Skeletal muscle cell (primary cell): ENCODE data around the gene NSG2.

Source experiments
- DNase-seq: peaks from one replicate; pipeline ENCODE4 v3.0.0-alpha.2; 2010; ENCODE audit warnings: low read depth
- H3K4me3 ChIP-seq: 2 replicates; pipeline ENCODE4 v1.5.1; 2011; ENCODE audit warnings: low read depth, mild to moderate bottlenecking, control low read depth, low read length, moderate library complexity

The NSG2 gene

GRCh38 chr5:174058433-174059122 lies 13.1 kb downstream of the NSG2 start:
- no peak for DNase-seq
- H3K4me3 ChIP-seq, result no peak overlapping the region

GRCh38 chr5:174059247-174059646 lies 13.7 kb downstream of the NSG2 start:
- DNase-seq, result no peak
- no peak overlapping the region for H3K4me3 ChIP-seq

GRCh38 chr5:174063082-174063756 lies 17.7 kb downstream of the NSG2 start:
- no peak overlapping the region for H3K4me3 ChIP-seq
- no peak for DNase-seq

GRCh38 chr5:174064171-174064570 lies 18.7 kb downstream of the NSG2 start:
- no peak for DNase-seq
- no peak overlapping the region for H3K4me3 ChIP-seq

- no peak overlapping the region for H3K4me3 ChIP-seq
Measured at GRCh38 chr5:174065528-174066197, 20.2 kb downstream of the NSG2 start.

GRCh38 chr5:174067499-174067898 lies 22.0 kb downstream of the NSG2 start:
- no peak overlapping the region for H3K4me3 ChIP-seq
- no peak for DNase-seq

More at GRCh38 chr5:174065528-174066197, 20.2 kb downstream of the NSG2 start:
- DNase-seq, result no peak

- no peak for DNase-seq
- no peak overlapping the region for H3K4me3 ChIP-seq
Measured at GRCh38 chr5:174071484-174071883, 26.0 kb downstream of the NSG2 start.

GRCh38 chr5:174073122-174073660 lies 27.7 kb downstream of the NSG2 start:
- DNase-seq, result no peak
- no peak overlapping the region for H3K4me3 ChIP-seq

- no peak for DNase-seq
- H3K4me3 ChIP-seq, result no peak overlapping the region
Measured at GRCh38 chr5:174074369-174074768, 28.9 kb downstream of the NSG2 start.

GRCh38 chr5:174078416-174078815 lies 32.9 kb downstream of the NSG2 start:
- DNase-seq, result no peak
- H3K4me3 ChIP-seq, result no peak overlapping the region

GRCh38 chr5:174082286-174082685 lies 36.8 kb downstream of the NSG2 start:
- DNase-seq, result no peak
- no peak overlapping the region for H3K4me3 ChIP-seq

- no peak overlapping the region for H3K4me3 ChIP-seq
- no peak for DNase-seq
Measured at GRCh38 chr5:174083056-174083827, 37.7 kb downstream of the NSG2 start.

- DNase-seq, result no peak
- no peak overlapping the region for H3K4me3 ChIP-seq
Measured at GRCh38 chr5:174084691-174085154, 39.2 kb downstream of the NSG2 start.

GRCh38 chr5:174086751-174087150 lies 41.2 kb downstream of the NSG2 start:
- no peak for DNase-seq
- H3K4me3 ChIP-seq, result no peak overlapping the region

- no peak overlapping the region for H3K4me3 ChIP-seq
- no peak for DNase-seq
Measured at GRCh38 chr5:174087783-174088182, 42.3 kb downstream of the NSG2 start.

- no peak overlapping the region for H3K4me3 ChIP-seq
- DNase-seq, result no peak
Measured at GRCh38 chr5:174090129-174090528, 44.6 kb downstream of the NSG2 start.

GRCh38 chr5:174093123-174093522 lies 47.6 kb downstream of the NSG2 start:
- no peak overlapping the region for H3K4me3 ChIP-seq
- no peak for DNase-seq

GRCh38 chr5:174094857-174095606 lies 49.5 kb downstream of the NSG2 start:
- H3K4me3 ChIP-seq, result no peak overlapping the region
- no peak for DNase-seq

GRCh38 chr5:174096619-174097018 lies 51.1 kb downstream of the NSG2 start:
- no peak overlapping the region for H3K4me3 ChIP-seq
- DNase-seq, result no peak
